ENCODE data around the gene SVOP.

SVOP gene

DNA sequence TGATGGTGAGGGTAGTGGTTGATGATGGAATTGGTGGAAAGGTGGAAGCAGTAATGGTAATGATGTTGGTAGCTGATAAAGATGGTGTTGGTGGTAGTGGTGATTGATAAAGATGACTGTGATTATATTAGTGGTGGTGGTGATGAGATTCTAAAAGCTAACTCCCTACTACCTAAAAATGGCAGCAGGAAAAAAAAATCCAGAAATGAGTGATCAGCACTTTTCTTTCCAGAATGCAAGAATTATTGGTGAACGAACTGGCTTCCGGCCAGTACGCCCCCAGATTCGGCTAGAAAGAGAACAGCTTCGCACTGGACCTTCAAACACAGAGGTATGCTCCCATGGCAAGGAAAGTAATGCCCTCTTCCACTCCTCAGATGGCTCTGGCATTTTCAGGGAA lies 121.7 kb downstream of the SVOP start:
- TF ChIP-seq, protein P1, sequence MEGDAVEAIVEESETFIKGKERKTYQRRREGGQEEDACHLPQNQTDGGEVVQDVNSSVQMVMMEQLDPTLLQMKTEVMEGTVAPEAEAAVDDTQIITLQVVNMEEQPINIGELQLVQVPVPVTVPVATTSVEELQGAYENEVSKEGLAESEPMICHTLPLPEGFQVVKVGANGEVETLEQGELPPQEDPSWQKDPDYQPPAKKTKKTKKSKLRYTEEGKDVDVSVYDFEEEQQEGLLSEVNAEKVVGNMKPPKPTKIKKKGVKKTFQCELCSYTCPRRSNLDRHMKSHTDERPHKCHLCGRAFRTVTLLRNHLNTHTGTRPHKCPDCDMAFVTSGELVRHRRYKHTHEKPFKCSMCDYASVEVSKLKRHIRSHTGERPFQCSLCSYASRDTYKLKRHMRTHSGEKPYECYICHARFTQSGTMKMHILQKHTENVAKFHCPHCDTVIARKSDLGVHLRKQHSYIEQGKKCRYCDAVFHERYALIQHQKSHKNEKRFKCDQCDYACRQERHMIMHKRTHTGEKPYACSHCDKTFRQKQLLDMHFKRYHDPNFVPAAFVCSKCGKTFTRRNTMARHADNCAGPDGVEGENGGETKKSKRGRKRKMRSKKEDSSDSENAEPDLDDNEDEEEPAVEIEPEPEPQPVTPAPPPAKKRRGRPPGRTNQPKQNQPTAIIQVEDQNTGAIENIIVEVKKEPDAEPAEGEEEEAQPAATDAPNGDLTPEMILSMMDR (IDR thresholded peaks at IDR 0.05; ENCODE audit: low read depth, low read length, poor library complexity, severe bottlenecking) = no peak
- TF ChIP-seq EZH2phosphoT487 (IDR thresholded peaks at IDR 0.05; ENCODE audit: borderline replicate concordance, low read length) = no peak
- Histone ChIP-seq H3K4me1 (ENCODE audit: control insufficient read depth, low read length) (peaks cover under 1% of the 10 kb centered on the region; the same call in 1 of the 2 replicates), H3K27ac (ENCODE audit: low read depth, low read length) (no peak overlapping the region), H3F3A (ENCODE audit: control insufficient read depth, insufficient read depth) (no peaks in the 10 kb centered on the region), H3K9me2 (replicated peaks; ENCODE audit: control insufficient read depth, low read length) (no peaks in the 10 kb centered on the region), H4K20me1 (ENCODE audit: control insufficient read depth, insufficient read depth, low read depth, low read length) (no peaks in the 10 kb centered on the region), H3K79me2 (ENCODE audit: control insufficient read depth, low read length) (no peaks in the 10 kb centered on the region), H3K4me2 (ENCODE audit: low read length) (no peak overlapping the region), H3K27me3 (ENCODE audit: control insufficient read depth, low read length) (peaks cover 6% of the 10 kb centered on the region; the same call in 1 of the 2 replicates), H3K36me3 (ENCODE audit: control insufficient read depth, low read length) (no peaks in the 10 kb centered on the region), H3K4me3 (ENCODE audit: low read length) (no peak overlapping the region), H3K9me3 (ENCODE audit: control insufficient read depth, insufficient read depth, low read length) (no peaks in the 10 kb centered on the region)

DNA sequence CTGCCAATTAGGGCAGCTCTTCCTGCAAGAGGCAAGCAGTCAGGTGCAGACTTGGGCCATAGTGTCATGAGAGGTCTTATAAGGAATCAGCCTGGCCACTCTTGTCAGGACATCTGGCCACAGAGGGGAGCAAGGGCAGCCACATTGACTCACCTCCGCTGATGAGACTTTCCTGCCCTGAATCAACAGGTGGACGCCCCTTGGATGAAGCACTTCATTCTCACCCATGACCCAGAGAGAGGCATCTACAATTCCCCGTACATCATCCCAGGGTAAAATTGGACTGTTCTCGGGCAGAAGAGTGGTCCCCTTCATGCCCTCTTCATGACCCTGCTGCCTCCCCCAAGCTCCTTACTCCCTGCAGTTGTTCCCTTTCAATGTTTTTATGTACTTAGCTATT lies 124.1 kb downstream of the SVOP start:
- Histone ChIP-seq H3K36me3 (ENCODE audit: control insufficient read depth, low read length) (no peaks in the 10 kb centered on the region), H4K20me1 (ENCODE audit: control insufficient read depth, insufficient read depth, low read depth, low read length) (no peaks in the 10 kb centered on the region), H3K4me1 (ENCODE audit: control insufficient read depth, low read length) (no peaks in the 10 kb centered on the region), H3K9me3 (ENCODE audit: control insufficient read depth, insufficient read depth, low read length) (no peaks in the 10 kb centered on the region), H3F3A (ENCODE audit: control insufficient read depth, insufficient read depth) (no peaks in the 10 kb centered on the region), H3K4me2 (ENCODE audit: low read length) (no peak overlapping the region), H3K79me2 (ENCODE audit: control insufficient read depth, low read length) (no peaks in the 10 kb centered on the region), H3K27me3 (ENCODE audit: control insufficient read depth, low read length) (peaks cover 6% of the 10 kb centered on the region; the same call in 1 of the 2 replicates), H3K27ac (ENCODE audit: low read depth, low read length) (no peak overlapping the region), H3K4me3 (ENCODE audit: low read length) (no peak overlapping the region), H3K9me2 (replicated peaks; ENCODE audit: control insufficient read depth, low read length) (no peaks in the 10 kb centered on the region)
- TF ChIP-seq EZH2phosphoT487 (IDR thresholded peaks at IDR 0.05; ENCODE audit: borderline replicate concordance, low read length) = no peak
- TF ChIP-seq, protein P1 (IDR thresholded peaks at IDR 0.05; ENCODE audit: low read depth, low read length, poor library complexity, severe bottlenecking) = no peak

DNA sequence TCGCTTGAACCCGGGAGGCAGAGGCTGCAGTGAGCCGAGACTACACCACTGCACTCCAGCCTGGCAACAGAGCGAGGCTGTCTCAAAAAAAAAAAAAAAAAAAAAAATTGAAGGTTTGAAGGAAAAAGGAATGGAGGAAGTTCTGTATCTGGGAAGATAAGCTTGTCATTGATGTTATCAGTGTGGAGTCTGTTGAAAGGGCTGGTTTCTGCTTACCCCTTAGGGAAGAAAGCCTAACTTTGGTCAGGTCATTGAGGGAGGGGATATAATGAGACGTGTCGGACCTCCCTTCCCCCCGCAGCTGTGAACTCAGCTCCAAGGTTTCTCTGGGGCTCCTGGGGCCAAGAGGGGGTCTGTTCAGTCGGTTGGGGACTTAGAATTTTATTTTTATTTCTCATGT lies 124.5 kb downstream of the SVOP start:
- H3K27me3 ChIP-seq (ENCODE audit: control insufficient read depth, low read length) = peaks cover 6% of the 10 kb centered on the region; the same call in 1 of the 2 replicates
- H3K4me2 ChIP-seq (ENCODE audit: low read length) = no peak overlapping the region
- no peaks in the 10 kb centered on the region for H4K20me1 ChIP-seq (ENCODE audit: control insufficient read depth, insufficient read depth, low read depth, low read length)
- H3K79me2 ChIP-seq (ENCODE audit: control insufficient read depth, low read length) = no peaks in the 10 kb centered on the region
- no peaks in the 10 kb centered on the region for H3F3A ChIP-seq (ENCODE audit: control insufficient read depth, insufficient read depth)
- no peak overlapping the region for H3K4me3 ChIP-seq (ENCODE audit: low read length)
- no peaks in the 10 kb centered on the region for H3K9me2 ChIP-seq (replicated peaks; ENCODE audit: control insufficient read depth, low read length)
- no peaks in the 10 kb centered on the region for H3K36me3 ChIP-seq (ENCODE audit: control insufficient read depth, low read length)
- TF ChIP-seq, protein P1 (IDR thresholded peaks at IDR 0.05; ENCODE audit: low read depth, low read length, poor library complexity, severe bottlenecking) = no peak
- no peak for TF ChIP-seq EZH2phosphoT487 (IDR thresholded peaks at IDR 0.05; ENCODE audit: borderline replicate concordance, low read length)
- H3K9me3 ChIP-seq (ENCODE audit: control insufficient read depth, insufficient read depth, low read length) = no peaks in the 10 kb centered on the region
- no peak overlapping the region for H3K27ac ChIP-seq (ENCODE audit: low read depth, low read length)
- H3K4me1 ChIP-seq (ENCODE audit: control insufficient read depth, low read length) = no peaks in the 10 kb centered on the region

All from DOHH2 (cell line).